ENCODE results near the gene RIMKLA.
A peak's percentile ranks its signal among the peaks of the same experiment; 100 is the strongest.

RIMKLA gene

DNA sequence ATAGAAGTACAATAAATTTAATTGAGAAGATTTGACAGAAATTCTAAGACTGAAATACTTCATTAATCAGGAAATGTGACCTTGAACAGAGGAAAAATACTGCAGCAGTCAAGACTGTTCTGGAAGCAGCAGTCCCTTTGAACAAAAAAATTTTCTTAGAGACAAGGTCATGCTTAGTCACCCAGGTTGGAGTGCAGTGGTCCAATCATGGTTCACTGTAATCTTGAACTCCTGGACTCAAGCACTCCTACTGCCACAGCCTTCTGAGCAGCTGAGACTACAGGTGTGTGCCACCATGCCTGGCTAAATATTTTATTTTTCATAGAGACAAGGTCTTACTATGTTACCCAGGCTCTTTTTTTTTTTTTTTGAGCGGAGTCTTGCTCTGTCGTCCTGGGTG lies 80.6 kb downstream of the RIMKLA start:
- DNase-seq (ENCODE audit: low spot score), result no peak
- H3K27ac ChIP-seq, result no peak overlapping the region
- H3K4me3 ChIP-seq, result no peak overlapping the region

DNA sequence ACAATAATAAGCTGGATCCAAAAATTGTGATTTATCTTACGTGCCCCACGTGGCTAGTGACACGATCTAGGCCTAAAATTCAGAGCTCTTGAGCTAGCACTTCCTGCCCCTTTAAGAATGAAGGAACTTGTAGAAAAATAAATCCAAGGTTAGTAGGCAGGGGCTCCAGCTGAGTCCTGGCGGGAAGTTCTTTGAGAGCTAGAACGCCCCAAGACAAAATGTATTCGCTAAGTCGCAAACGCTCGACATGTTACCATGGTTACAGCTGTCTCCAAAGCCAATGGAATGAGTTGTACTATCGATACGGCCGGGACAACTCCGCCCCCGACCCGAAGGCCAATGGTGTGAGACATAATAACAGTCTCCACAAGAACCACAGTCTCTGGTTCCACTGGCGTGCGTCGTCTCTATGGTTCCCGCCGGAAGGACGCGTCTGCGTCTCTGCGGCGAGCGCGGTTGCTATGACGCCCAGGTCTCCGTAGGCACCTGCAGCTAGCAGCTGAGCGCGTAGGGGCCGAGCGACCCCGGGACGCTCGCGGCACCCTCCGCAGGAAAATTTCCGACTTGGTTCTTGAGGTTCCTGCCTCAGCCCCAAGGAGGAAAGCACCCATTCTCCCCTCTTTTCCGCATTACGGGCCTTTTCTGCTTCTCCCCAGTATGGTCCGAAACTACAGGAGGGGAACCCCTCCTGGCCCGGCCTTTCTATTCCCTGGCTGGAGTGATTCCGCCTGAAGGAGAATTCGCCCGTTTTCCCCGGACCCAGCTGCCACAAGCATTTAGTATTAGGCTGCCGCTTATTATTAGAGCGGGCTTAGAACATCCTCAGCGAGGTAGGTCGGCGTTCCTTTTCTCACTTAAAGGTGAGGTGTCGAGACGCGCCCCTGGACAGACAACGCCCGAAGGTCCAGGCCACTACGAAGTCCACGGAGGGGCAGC lies 82.5 kb downstream of the RIMKLA start, which contains the start of gene CCDC30:
Gene CCDC30 (plus strand): TSS at position 459 of the 936 bp plus-strand sequence. CDS start 17,266 bp downstream, outside the sequence.
- peak; percentile 99 for DNase-seq (ENCODE audit: low spot score)
- TF ChIP-seq, protein P1, sequence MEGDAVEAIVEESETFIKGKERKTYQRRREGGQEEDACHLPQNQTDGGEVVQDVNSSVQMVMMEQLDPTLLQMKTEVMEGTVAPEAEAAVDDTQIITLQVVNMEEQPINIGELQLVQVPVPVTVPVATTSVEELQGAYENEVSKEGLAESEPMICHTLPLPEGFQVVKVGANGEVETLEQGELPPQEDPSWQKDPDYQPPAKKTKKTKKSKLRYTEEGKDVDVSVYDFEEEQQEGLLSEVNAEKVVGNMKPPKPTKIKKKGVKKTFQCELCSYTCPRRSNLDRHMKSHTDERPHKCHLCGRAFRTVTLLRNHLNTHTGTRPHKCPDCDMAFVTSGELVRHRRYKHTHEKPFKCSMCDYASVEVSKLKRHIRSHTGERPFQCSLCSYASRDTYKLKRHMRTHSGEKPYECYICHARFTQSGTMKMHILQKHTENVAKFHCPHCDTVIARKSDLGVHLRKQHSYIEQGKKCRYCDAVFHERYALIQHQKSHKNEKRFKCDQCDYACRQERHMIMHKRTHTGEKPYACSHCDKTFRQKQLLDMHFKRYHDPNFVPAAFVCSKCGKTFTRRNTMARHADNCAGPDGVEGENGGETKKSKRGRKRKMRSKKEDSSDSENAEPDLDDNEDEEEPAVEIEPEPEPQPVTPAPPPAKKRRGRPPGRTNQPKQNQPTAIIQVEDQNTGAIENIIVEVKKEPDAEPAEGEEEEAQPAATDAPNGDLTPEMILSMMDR (IDR thresholded peaks at IDR 0.05), result no peak

More for the DNA sequence above, 80.6 kb downstream of the RIMKLA start:
- TF ChIP-seq, protein P1 (IDR thresholded peaks at IDR 0.05), result no peak

GRCh38 chr1:42463921-42464320 lies 83.3 kb downstream of the RIMKLA start:
- DNase-seq (ENCODE audit: low spot score), result no peak
- TF ChIP-seq, protein P1 (IDR thresholded peaks at IDR 0.05), result no peak
- peak overlapping the region; percentile 82 for H3K4me3 ChIP-seq

More for the DNA sequence above, 82.5 kb downstream of the RIMKLA start, which contains the start of gene CCDC30:
- Histone ChIP-seq H3K4me3 (peak within 1 kb of the TSS; percentile 82), H3K27ac (peak within 1 kb of the TSS in 1 of 2 donors; percentile 44)

GRCh38 chr1:42466030-42466429 lies 85.4 kb downstream of the RIMKLA start:
- H3K4me3 ChIP-seq, result no peak overlapping the region
- TF ChIP-seq, protein P1 (IDR thresholded peaks at IDR 0.05), result no peak
- no peak overlapping the region for H3K27ac ChIP-seq
- no peak for DNase-seq (ENCODE audit: low spot score)

More at GRCh38 chr1:42463921-42464320, 83.3 kb downstream of the RIMKLA start:
- H3K27ac ChIP-seq, result no peak overlapping the region

DNA sequence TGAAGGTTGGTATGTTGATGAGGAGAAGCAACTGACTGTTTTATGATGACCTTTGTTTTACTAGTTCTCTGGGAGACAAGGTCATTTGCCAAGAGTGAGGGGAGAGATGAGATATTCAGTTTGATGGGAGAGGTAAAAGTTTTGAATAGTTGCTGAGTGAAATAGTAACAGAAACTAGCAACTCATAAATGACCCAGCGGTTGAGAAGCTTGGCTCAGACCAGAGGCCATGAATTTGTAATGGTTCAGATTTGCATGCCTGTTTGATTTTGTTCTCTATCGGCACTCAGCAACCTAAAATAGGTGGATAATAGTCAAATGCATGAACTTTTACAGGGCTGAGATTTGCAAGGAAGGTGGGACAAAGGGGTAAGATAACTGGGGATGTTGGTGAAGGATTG lies 89.1 kb downstream of the RIMKLA start:
- DNase-seq (ENCODE audit: low spot score), result no peak
- no peak overlapping the region for H3K27ac ChIP-seq
- no peak overlapping the region for H3K4me3 ChIP-seq
- TF ChIP-seq, protein P1 (IDR thresholded peaks at IDR 0.05), result no peak

Measured in coronary artery (tissue), 2 donors.